ENCODE results near the gene SYCP2L.
"Not testable (repeated sequence)": the region's sequence is repeated elsewhere in the genome, so short reads cannot be mapped to it uniquely, and the experiment has no call there.

The SYCP2L gene

GRCh38 chr6:10894958-10895357 is 8.1 kb downstream of the SYCP2L start:
- Histone ChIP-seq H3K27ac (no peak overlapping the region), H3K36me3 (no peaks in the 10 kb centered on the region), H3K27me3 (ENCODE audit: insufficient read depth, low read depth, severe bottlenecking) (no peaks in the 10 kb centered on the region), H3K4me3 (ENCODE audit: low read depth, low read length) (no peak overlapping the region), H3K9me3 (ENCODE audit: severe bottlenecking) (no peaks in the 10 kb centered on the region)
- DNase-seq = no peak
- TF ChIP-seq, protein P1, sequence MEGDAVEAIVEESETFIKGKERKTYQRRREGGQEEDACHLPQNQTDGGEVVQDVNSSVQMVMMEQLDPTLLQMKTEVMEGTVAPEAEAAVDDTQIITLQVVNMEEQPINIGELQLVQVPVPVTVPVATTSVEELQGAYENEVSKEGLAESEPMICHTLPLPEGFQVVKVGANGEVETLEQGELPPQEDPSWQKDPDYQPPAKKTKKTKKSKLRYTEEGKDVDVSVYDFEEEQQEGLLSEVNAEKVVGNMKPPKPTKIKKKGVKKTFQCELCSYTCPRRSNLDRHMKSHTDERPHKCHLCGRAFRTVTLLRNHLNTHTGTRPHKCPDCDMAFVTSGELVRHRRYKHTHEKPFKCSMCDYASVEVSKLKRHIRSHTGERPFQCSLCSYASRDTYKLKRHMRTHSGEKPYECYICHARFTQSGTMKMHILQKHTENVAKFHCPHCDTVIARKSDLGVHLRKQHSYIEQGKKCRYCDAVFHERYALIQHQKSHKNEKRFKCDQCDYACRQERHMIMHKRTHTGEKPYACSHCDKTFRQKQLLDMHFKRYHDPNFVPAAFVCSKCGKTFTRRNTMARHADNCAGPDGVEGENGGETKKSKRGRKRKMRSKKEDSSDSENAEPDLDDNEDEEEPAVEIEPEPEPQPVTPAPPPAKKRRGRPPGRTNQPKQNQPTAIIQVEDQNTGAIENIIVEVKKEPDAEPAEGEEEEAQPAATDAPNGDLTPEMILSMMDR (IDR thresholded peaks at IDR 0.05; ENCODE audit: low read depth, low read length) = no peak

DNA sequence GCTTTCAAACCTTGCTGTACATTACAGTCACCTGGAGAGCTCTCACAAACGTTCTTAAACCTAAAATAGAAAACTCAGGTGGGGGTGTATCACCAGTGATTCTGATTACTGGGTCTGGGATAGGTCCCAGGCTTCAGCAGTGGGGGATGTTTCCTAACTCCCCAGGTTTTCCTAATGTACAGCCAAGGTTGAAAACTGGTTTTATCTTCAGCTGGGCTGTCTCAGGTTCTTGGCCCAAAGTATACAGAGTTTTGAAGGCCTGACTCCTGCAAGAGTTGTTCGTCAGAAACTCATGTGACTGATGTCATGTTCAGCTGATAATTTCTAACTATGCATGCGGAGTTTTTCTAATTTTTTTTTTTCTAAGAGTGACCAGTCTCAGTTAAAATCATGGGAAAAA is 9.8 kb downstream of the SYCP2L start:
- no peaks in the 10 kb centered on the region for H3K9me3 ChIP-seq (ENCODE audit: severe bottlenecking)
- TF ChIP-seq, protein P1 (IDR thresholded peaks at IDR 0.05; ENCODE audit: low read depth, low read length) = no peak
- no peak overlapping the region for H3K4me3 ChIP-seq (ENCODE audit: low read depth, low read length)
- no peaks in the 10 kb centered on the region for H3K36me3 ChIP-seq
- no peaks in the 10 kb centered on the region for H3K27me3 ChIP-seq (ENCODE audit: insufficient read depth, low read depth, severe bottlenecking)
- no peak overlapping the region for H3K27ac ChIP-seq
- DNase-seq = no peak

GRCh38 chr6:10901770-10902169 is 14.9 kb downstream of the SYCP2L start:
- H3K9me3 ChIP-seq (ENCODE audit: severe bottlenecking) = no peaks in the 10 kb centered on the region
- no peaks in the 10 kb centered on the region for H3K36me3 ChIP-seq
- H3K27ac ChIP-seq = no peak overlapping the region
- TF ChIP-seq, protein P1 (IDR thresholded peaks at IDR 0.05; ENCODE audit: low read depth, low read length) = no peak
- DNase-seq = no peak
- no peaks in the 10 kb centered on the region for H3K27me3 ChIP-seq (ENCODE audit: insufficient read depth, low read depth, severe bottlenecking)
- no peak overlapping the region for H3K4me3 ChIP-seq (ENCODE audit: low read depth, low read length)

- H3K27ac ChIP-seq = no peak overlapping the region
- no peaks in the 10 kb centered on the region for H3K27me3 ChIP-seq (ENCODE audit: insufficient read depth, low read depth, severe bottlenecking)
- DNase-seq = no peak
- H3K36me3 ChIP-seq = no peaks in the 10 kb centered on the region
- H3K9me3 ChIP-seq (ENCODE audit: severe bottlenecking) = no peaks in the 10 kb centered on the region
- no peak overlapping the region for H3K4me3 ChIP-seq (ENCODE audit: low read depth, low read length)
- TF ChIP-seq, protein P1 (IDR thresholded peaks at IDR 0.05; ENCODE audit: low read depth, low read length) = no peak
Observed at GRCh38 chr6:10904015-10904414, 17.2 kb downstream of the SYCP2L start.

- Histone ChIP-seq H3K9me3 (ENCODE audit: severe bottlenecking) (peaks cover 5% of the 10 kb centered on the region), H3K27me3 (ENCODE audit: insufficient read depth, low read depth, severe bottlenecking) (no peaks in the 10 kb centered on the region), H3K36me3 (no peaks in the 10 kb centered on the region), H3K4me3 (ENCODE audit: low read depth, low read length) (no peak overlapping the region), H3K27ac (no peak overlapping the region)
- DNase-seq = no peak
- TF ChIP-seq, protein P1 (IDR thresholded peaks at IDR 0.05; ENCODE audit: low read depth, low read length) = no peak
Observed at GRCh38 chr6:10908228-10908627, 21.4 kb downstream of the SYCP2L start.

- H3K27ac ChIP-seq; H3K27me3 ChIP-seq (ENCODE audit: insufficient read depth, low read depth, severe bottlenecking); H3K36me3 ChIP-seq; H3K9me3 ChIP-seq (ENCODE audit: severe bottlenecking); H3K4me3 ChIP-seq (ENCODE audit: low read depth, low read length); DNase-seq: not testable (repeated sequence)
Observed at GRCh38 chr6:10919520-10919919, 32.7 kb downstream of the SYCP2L start.

Measured in WERI-Rb-1 (cell line).